Stimulated activated naive B cell treated with anti-CD40 and anti-IgM and Interleukin-4, amounts not matched to agents 10 μg/mL and 1 μg/mL and 100 μg/mL, for 72 hours (primary cell): ENCODE data around the gene SLC8A2.

ENCODE experiments used
- ATAC-seq, 2 donors: fragments of 150-1000 bp; cut with Tn5 transposase; replicated peaks; 2 replicates each; pipeline ENCODE4 v1.10.0; 2021; ENCODE audit warnings: moderate library complexity in 1 of 2
- DNase-seq: peaks from one replicate; pipeline ENCODE4 v3.0.0; 2021
- H3K27ac Mint-ChIP-seq: one replicate; pipeline ENCODE4 v1.8.0; 2022; ENCODE audit warnings: mild to moderate bottlenecking, mixed read lengths
- H3K27me3 Mint-ChIP-seq, 2 donors: one replicate each; pipeline ENCODE4 v1.8.0; 2022; ENCODE audit warnings: mixed read lengths in 2 of 2
- H3K36me3 Mint-ChIP-seq, 2 donors: one replicate each; pipeline ENCODE4 v1.8.0; 2022; ENCODE audit warnings: mixed read lengths in 2 of 2, mild to moderate bottlenecking in 1 of 2
- H3K4me1 Mint-ChIP-seq, 2 donors: one replicate each; pipeline ENCODE4 v1.8.0; 2022; ENCODE audit warnings: mixed read lengths in 2 of 2, mild to moderate bottlenecking in 1 of 2
- H3K4me3 Mint-ChIP-seq, 2 donors: one replicate each; pipeline ENCODE4 v1.8.0; 2022; ENCODE audit warnings: mild to moderate bottlenecking in 2 of 2, mixed read lengths in 2 of 2, moderate library complexity in 1 of 2
- H3K9me3 Mint-ChIP-seq, 2 donors: one replicate each; pipeline ENCODE4 v1.8.0; 2022; ENCODE audit warnings: mixed read lengths in 2 of 2, mild to moderate bottlenecking in 1 of 2

SLC8A2 gene

DNA sequence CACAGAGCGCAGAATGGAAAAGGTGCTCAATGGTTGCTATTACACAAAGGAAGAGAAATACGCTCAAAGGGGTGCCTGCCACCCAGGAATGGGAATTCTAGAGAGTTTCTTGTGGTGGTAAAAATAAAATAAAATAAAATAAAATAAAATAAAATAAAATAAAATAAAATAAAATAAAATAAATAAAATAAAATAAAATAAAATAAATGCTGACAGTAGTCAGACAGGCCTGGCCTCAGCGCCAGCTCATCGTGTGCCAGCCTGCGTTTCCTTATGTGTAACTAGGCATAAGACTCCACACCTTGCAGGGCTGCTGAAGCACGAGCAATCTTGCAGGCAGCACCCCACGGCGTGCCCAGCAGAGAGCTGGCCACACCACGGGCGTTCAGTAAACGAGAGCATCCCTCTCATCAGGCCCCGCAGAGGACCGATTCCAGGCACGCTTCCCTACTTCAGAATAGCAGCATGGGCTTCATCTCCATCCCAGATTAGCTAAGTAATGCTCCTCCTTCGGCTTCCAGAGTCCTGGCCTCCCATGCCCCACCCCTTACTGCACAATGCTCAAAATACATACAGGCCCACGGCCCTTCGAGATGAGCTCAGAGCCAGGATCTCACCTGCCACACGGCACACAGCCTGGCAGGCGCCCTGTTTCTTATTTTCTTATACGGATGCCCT is 37.6 kb upstream of the SLC8A2 start:
- Mint-ChIP-seq H3K4me1 (peaks cover 31 to 70% of the 10 kb centered on the region in 2 donors), H3K9me3 (no peaks in the 10 kb centered on the region), H3K27me3 (no peaks in the 10 kb centered on the region), H3K36me3 (peaks cover 19 to 43% of the 10 kb centered on the region in 2 donors), H3K27ac (no peak overlapping the region), H3K4me3 (no peak overlapping the region)
- ATAC-seq = no peak
- DNase-seq = no peak

DNA sequence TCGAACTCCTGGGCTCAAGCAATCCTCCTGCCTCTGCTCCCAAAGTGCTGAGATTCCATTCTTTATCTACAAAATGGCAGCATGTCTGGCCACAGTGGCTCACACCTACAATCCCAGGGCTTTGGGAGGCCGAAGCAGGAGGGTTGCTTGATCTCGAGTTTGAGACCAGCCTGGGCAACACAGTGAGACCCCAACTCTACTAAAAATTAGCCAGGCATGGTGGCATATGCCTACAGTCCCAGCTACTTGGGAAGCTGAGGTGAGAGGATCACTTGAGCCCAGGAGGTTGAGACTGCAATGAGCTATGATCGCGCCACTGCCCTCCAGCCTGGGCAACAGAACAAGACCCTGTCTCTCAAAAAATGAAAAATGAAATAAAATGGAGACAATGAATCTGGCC is 37.0 kb upstream of the SLC8A2 start:
- Mint-ChIP-seq H3K4me1 (peaks cover 27 to 64% of the 10 kb centered on the region in 2 donors), H3K27ac (no peak overlapping the region), H3K36me3 (peaks cover 21 to 40% of the 10 kb centered on the region in 2 donors), H3K27me3 (no peaks in the 10 kb centered on the region), H3K9me3 (no peaks in the 10 kb centered on the region), H3K4me3 (no peak overlapping the region)
- DNase-seq = no peak
- no peak for ATAC-seq

DNA sequence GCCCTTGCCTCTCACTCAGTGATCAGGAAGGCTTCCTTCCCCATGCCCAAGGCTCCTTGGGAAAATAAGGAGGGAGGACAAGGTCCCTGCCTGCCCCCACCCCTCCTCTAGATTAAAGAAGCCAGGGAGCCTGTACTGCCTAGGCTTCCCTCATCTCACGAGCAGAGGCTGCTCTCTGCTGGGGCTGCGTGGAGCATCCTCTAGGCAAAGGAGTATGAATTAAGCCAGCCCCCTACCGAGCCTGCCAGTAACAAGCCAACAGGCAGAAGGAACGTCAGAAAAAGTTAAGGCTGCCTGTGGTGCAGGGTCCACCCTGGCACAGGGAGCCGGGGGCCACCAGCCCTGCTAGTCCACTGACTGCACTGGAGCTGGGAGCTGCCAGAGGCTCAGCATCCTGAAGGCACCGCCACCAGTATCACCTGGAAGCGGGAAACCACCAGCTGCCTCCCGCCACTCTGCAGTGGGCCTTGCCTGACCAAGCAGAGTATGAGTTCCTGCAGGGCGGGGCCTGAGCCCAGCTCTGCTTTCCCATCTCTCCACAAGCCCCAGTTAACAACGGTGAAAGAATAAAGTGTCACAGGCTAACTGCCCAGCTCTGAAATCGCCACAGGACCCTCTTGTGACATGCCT is 36.3 kb upstream of the SLC8A2 start:
- no peak overlapping the region for H3K27ac Mint-ChIP-seq
- no peak overlapping the region for H3K4me3 Mint-ChIP-seq
- no peaks in the 10 kb centered on the region for H3K9me3 Mint-ChIP-seq
- peaks cover 23 to 57% of the 10 kb centered on the region in 2 donors for H3K4me1 Mint-ChIP-seq
- ATAC-seq (no peak), DNase-seq (no peak)
- peaks cover 27 to 44% of the 10 kb centered on the region in 2 donors for H3K36me3 Mint-ChIP-seq
- no peaks in the 10 kb centered on the region for H3K27me3 Mint-ChIP-seq

DNA sequence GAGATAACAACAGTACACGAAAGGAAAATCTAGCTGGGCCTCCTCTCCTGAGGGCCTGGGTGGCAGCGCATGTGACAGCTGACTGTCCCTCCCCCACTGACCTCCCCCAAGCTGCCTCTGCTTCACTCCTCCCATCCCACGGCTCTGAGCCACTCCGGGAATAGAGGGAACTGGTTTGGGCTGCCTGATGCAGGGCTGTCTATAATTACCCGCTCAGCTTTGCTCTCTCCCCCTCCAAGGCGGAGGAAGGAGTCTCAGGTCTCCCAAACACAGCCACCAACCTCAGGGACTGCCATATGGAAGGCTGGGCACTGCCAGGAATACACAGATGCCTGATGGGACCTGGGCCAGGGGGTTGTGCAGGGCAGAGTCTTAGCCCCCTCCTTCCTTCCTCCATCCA is 35.3 kb upstream of the SLC8A2 start:
- no peak for ATAC-seq
- H3K4me3 Mint-ChIP-seq = no peak overlapping the region
- DNase-seq = no peak
- H3K4me1 Mint-ChIP-seq = peaks cover 12 to 47% of the 10 kb centered on the region in 2 donors
- H3K36me3 Mint-ChIP-seq = peaks cover 29 to 40% of the 10 kb centered on the region in 2 donors
- H3K27me3 Mint-ChIP-seq = no peaks in the 10 kb centered on the region
- H3K9me3 Mint-ChIP-seq = no peaks in the 10 kb centered on the region
- no peak overlapping the region for H3K27ac Mint-ChIP-seq

DNA sequence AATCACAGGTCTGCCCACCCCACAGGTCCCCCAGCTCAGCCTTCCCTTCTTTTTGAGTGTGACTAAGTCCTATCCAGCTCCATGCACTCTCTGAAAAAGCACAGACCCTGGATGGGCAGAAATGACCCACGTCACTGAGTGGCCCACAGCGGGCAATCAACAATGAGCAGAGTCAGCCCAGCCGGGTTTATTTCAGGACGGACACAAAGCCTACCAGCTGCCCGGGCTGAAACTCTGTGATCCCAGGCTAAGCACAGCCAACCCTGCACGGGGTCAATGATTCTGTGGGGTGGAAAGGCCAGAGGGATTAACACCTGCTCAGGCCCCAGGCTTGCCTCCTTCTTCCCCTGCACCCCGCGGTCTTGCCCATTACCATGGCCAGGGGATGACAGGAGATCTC is 34.8 kb upstream of the SLC8A2 start:
- no peak for DNase-seq
- Mint-ChIP-seq H3K4me1 (peaks cover 8 to 41% of the 10 kb centered on the region in 2 donors), H3K9me3 (no peaks in the 10 kb centered on the region), H3K4me3 (no peak overlapping the region), H3K27me3 (no peaks in the 10 kb centered on the region), H3K27ac (no peak overlapping the region), H3K36me3 (peaks cover 29 to 40% of the 10 kb centered on the region in 2 donors)
- no peak for ATAC-seq

- Mint-ChIP-seq H3K4me1 (peaks cover 8 to 32% of the 10 kb centered on the region in 2 donors), H3K27ac (no peak overlapping the region), H3K9me3 (no peaks in the 10 kb centered on the region), H3K36me3 (peaks cover 27 to 37% of the 10 kb centered on the region in 2 donors), H3K27me3 (no peaks in the 10 kb centered on the region), H3K4me3 (no peak overlapping the region)
- no peak for ATAC-seq
- no peak for DNase-seq
Observed at GRCh38 chr19:47505506-47505905, 33.8 kb upstream of the SLC8A2 start.

DNA sequence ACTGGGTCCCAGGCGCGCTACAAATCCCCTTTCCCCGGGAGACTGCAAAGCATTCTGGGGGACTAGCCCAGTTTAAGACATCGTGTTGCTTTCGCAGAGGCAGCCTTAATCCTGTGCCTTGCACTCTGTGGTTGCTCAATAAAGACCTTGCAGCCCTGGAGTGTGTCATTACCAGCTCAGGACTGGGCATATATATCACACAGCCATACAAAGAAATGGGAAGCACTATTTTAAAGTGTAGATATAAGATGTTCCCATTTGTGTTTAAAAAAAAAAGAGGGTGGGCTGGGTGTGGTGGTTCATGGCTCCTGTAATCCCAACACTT is 32.1 kb upstream of the SLC8A2 start:
- H3K36me3 Mint-ChIP-seq = peaks cover 30 to 42% of the 10 kb centered on the region in 2 donors
- H3K9me3 Mint-ChIP-seq = no peaks in the 10 kb centered on the region
- DNase-seq = no peak

DNA sequence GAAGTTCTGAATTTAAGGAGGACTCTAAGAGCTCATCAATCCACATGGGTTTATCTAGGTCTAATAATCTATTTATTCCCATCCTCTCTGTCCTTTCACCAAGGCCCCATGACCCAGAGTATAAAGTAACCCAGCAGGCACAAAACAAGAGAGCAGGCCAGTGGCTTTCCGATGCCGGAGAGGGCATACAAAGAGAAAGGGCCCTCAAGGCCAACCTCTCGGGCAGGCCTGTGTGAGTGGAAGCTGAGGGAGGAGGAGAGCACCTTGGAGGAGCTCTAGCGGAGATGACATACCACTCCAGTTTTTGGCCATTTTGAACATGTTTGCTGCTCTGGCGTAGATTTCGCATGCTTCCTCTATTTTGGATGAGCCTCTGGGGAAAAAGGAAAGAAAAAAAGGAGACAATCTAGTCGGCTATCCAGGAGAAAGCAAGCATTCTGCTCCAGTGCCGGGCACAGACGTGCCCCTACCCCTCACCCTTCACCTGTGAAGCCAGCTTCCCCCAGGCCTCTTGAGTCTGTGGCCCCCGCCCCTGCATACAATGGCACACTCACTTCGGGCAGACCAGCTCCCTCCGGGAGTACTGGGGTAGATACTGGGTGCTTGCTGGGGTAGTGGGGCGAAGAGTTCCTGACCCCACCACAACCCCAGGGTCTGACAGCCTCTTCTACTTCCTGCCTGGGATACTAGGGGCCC is 31.6 kb upstream of the SLC8A2 start:
- DNase-seq = no peak
- Mint-ChIP-seq H3K27ac (no peak overlapping the region), H3K9me3 (no peaks in the 10 kb centered on the region), H3K27me3 (no peaks in the 10 kb centered on the region), H3K4me3 (no peak overlapping the region), H3K36me3 (peaks cover 30 to 44% of the 10 kb centered on the region in 2 donors), H3K4me1 (peaks cover 5 to 21% of the 10 kb centered on the region in 2 donors)
- no peak for ATAC-seq

More for the DNA sequence above, 32.1 kb upstream of the SLC8A2 start:
- H3K27ac Mint-ChIP-seq = no peak overlapping the region
- no peaks in the 10 kb centered on the region for H3K27me3 Mint-ChIP-seq
- peaks cover 4 to 21% of the 10 kb centered on the region in 2 donors for H3K4me1 Mint-ChIP-seq
- no peak overlapping the region for H3K4me3 Mint-ChIP-seq
- ATAC-seq = no peak

DNA sequence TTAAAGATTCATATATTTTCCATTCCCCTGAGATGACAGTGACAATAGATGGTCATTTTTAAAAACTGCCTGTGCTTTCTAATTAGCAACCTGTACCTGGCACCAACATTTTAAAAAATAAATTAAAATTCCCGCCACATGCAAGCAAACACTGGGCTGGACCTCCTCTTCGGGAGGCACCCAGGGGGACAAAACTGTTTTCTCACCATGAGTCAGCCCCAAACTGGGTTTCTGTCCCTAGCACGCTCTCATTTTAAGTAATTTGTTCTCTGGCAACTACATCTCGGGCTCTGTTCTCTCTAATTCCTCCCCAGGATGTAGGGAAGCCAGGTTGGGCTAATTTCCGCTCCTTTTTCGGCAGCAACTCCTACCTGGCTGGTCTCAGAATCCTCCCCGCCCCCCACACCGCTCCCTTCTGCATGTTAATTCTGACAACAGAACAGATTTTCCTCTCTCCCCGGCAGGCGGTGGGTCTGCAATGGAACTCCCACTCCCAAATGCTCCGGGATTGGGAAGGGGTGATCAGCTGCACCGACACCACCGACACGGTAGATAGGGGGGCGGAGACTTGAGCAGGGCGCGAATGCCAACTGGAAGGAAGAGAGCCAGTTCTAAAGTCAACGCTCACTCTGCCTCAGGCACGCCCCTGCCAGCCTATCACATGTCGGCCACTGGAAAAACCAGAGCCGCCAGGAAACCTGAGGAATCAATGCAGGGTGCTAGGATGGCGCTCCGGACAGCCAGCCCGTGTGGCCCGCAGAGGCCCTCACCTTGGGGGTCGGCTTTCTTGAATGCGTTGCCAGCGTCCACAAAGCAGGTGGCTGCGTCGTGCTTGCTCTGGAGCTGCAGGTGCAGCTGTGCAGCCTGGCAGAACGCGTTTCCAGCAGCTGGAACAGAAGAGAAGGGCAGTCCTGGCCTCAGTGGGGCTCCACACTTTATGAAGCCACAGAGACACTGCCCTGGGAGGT is 28.5 kb upstream of the SLC8A2 start:
- no peak overlapping the region for H3K4me3 Mint-ChIP-seq
- H3K27me3 Mint-ChIP-seq = no peaks in the 10 kb centered on the region
- H3K9me3 Mint-ChIP-seq = no peaks in the 10 kb centered on the region
- no peak for DNase-seq
- peaks cover 43 to 52% of the 10 kb centered on the region in 2 donors for H3K36me3 Mint-ChIP-seq
- peaks cover 5 to 15% of the 10 kb centered on the region in 2 donors for H3K4me1 Mint-ChIP-seq
- no peak overlapping the region for H3K27ac Mint-ChIP-seq
- no peak for ATAC-seq

DNA sequence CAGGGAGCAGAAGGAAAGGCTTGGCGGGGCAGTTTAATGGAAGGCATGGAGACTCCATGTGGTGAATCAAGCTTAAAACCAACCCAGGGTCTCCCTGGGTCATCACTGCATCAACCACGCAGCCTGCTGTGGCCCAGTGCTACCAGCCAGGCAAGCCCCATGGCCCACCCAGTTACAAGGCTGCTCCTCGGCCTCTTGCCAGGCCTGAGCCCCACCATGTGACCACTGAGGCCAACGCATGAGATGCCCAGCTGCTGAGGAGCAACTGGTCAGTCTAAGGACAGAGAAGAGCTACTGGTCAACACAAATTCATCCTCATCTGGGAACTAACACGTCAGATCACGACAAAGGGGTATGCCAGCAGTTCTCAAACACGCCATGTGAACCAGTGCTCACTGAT is 27.7 kb upstream of the SLC8A2 start:
- H3K27ac Mint-ChIP-seq = no peak overlapping the region
- DNase-seq = no peak
- peaks cover 5 to 13% of the 10 kb centered on the region in 2 donors for H3K4me1 Mint-ChIP-seq
- H3K36me3 Mint-ChIP-seq = peaks cover 41 to 46% of the 10 kb centered on the region in 2 donors
- no peak for ATAC-seq
- no peaks in the 10 kb centered on the region for H3K27me3 Mint-ChIP-seq
- no peak overlapping the region for H3K4me3 Mint-ChIP-seq
- H3K9me3 Mint-ChIP-seq = no peaks in the 10 kb centered on the region

GRCh38 chr19:47498561-47498960 is 26.9 kb upstream of the SLC8A2 start:
- DNase-seq = no peak
- H3K27ac Mint-ChIP-seq = no peak overlapping the region
- peaks cover 5 to 13% of the 10 kb centered on the region in 2 donors for H3K4me1 Mint-ChIP-seq
- no peaks in the 10 kb centered on the region for H3K27me3 Mint-ChIP-seq
- peaks cover 39 to 45% of the 10 kb centered on the region in 2 donors for H3K36me3 Mint-ChIP-seq
- no peaks in the 10 kb centered on the region for H3K9me3 Mint-ChIP-seq
- no peak for ATAC-seq
- H3K4me3 Mint-ChIP-seq = no peak overlapping the region

GRCh38 chr19:47497821-47498520 is 26.3 kb upstream of the SLC8A2 start:
- no peak overlapping the region for H3K27ac Mint-ChIP-seq
- H3K27me3 Mint-ChIP-seq = no peaks in the 10 kb centered on the region
- H3K9me3 Mint-ChIP-seq = no peaks in the 10 kb centered on the region
- peaks cover 39 to 45% of the 10 kb centered on the region in 2 donors for H3K36me3 Mint-ChIP-seq
- H3K4me1 Mint-ChIP-seq = peaks cover 4 to 13% of the 10 kb centered on the region in 2 donors
- DNase-seq (no peak), ATAC-seq (no peak)
- no peak overlapping the region for H3K4me3 Mint-ChIP-seq

DNA sequence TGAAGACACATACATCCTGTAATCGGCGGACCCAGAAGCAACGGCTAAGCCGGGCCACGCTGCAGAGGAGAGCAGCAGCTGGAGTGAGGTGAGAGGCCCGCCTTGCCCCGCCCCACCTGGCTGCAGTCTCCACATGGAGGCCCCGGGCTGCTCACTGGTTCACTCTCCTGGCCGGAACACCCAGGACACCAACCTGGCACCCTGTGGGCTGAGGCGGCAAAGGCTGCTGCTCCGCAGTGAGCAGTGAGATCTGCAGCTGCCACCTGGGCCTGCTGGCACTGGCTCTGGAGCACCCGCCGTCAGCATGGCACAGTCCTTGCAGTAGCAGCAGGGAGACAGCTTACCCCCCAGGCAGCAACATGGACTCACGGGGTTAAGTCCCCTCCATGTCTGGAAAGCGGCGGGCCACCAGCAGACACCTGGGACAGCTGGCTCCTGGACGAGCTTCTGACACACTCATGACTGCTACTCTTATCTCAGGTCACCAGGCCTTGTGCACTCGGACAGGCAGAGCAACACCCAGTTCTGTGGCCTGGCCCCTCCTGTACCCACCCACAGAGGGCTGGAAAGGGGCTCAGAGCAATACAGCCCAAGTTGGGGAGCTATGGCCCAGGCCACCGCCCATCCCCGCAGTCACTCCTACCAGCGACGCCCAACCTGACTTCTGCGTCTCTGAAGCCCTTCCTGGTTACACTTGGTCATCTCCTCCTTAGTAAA is 25.5 kb upstream of the SLC8A2 start:
- Mint-ChIP-seq H3K27me3 (no peaks in the 10 kb centered on the region), H3K9me3 (no peaks in the 10 kb centered on the region), H3K4me3 (no peak overlapping the region), H3K4me1 (peaks cover 4 to 13% of the 10 kb centered on the region in 2 donors), H3K36me3 (peaks cover 35 to 39% of the 10 kb centered on the region in 2 donors), H3K27ac (no peak overlapping the region)
- ATAC-seq (no peak), DNase-seq (no peak)
